H1 (cell line): Measurements from ENCODE around the gene SEL1L3. TPM values are rescaled to one million over a fixed set of nuclear protein-coding genes. Genes with fewer than 3 reads are reported as not detected.

Experiments used
- CTBP2 ChIP-seq: IDR thresholded peaks from 2 replicates; pipeline ENCODE4 v1.7.0; 2011; ENCODE audit warnings: borderline replicate concordance, mild to moderate bottlenecking, moderate library complexity, mixed read lengths, low read length; ENCODE audit not compliant: insufficient read depth, insufficient read length
- EP300 ChIP-seq, 2 experiments: IDR thresholded peaks; 1 replicate in 1 of 2; 2 replicates in 1 of 2; pipeline ENCODE4 v1.6.1; 2011 to 2012; ENCODE audit warnings: low read depth in 2 of 2, low read length in 2 of 2, mild to moderate bottlenecking in 2 of 2, borderline replicate concordance in 1 of 2, inconsistent platforms in 1 of 2, moderate library complexity in 1 of 2
- PHF8 ChIP-seq: fragments of 200-600 bp; sonication (generic); conservative IDR thresholded peaks from 2 replicates; pipeline ENCODE4 v1.7.1; 2012; ENCODE audit warnings: low read depth, mild to moderate bottlenecking, inconsistent platforms, low read length, moderate library complexity
- RNF2 ChIP-seq: fragments of 200-900, 300-1000 bp; sonication (generic); IDR thresholded peaks from 2 replicates; pipeline ENCODE4 v1.7.1; 2016; ENCODE audit warnings: borderline replicate concordance, low read depth, mild to moderate bottlenecking, antibody characterized with exemption, low read length; ENCODE audit not compliant: poor library complexity, severe bottlenecking; ENCODE audit errors: missing control alignments
- TEAD4 ChIP-seq: IDR thresholded peaks from 2 replicates; pipeline ENCODE4 v1.6.1; 2012; ENCODE audit warnings: low read depth, low read length, inconsistent platforms, mixed read lengths
- polyA plus RNA-seq, 7 experiments: library from polyadenylated mRNA; depleted of rRNA in 3 of 7; stranded (reverse) in 5 of 7; unstranded in 2 of 7; fragments of >200 nt in 5 of 7; fragments of 200-250 nt in 2 of 7; gene quantifications; 1 replicate in 5 of 7; 2 replicates in 1 of 7; 4 replicates in 1 of 7; pipeline versions ENCODE4 v1.2.1 to v1.2.3, GENCODE V29; 2011 to 2013; ENCODE audit warnings: missing spikeins in 2 of 7, mixed read lengths in 2 of 7
- total RNA-seq: library from RNA; stranded (reverse); fragmentation: NEBNext Ultra II Directional; extraction: Animal tissue kit (Norgen Biotek cat#: 25700); gene quantifications from 2 replicates; pipeline ENCODE4 v1.2.1, GENCODE V29; 2021

The SEL1L3 gene
- total and polyA plus RNA-seq, 2 of the 8 experiments (the other 6 are each of a cell fraction or from before 2014, with no cell fraction given), result 18.2 to 54.0 TPM

- TF ChIP-seq CTBP2 (no peak), TEAD4 (no peak), PHF8 (no peak), EP300 (IDR thresholded peaks at IDR 0.05; ENCODE audit: borderline replicate concordance in 1 of 2, low read depth in 2 of 2, low read length in 2 of 2) (no peak), RNF2 (no peak)
Observed at GRCh38 chr4:25783126-25783525, 79.7 kb downstream of the SEL1L3 start (continued).
